HG03175 (cell line): ENCODE measurements around the gene GRN.
"Not testable (repeated sequence)": the region's sequence is repeated elsewhere in the genome, so short reads cannot be mapped to it uniquely, and the experiment has no call there.

ENCODE experiments used
- ATAC-seq: cut with Tn5 transposase; IDR thresholded peaks from one replicate; pipeline ENCODE4 v1.9.1; 2021; ENCODE audit warnings: mild to moderate bottlenecking, moderate library complexity; ENCODE audit not compliant: unreplicated experiment

Gene GRN

GRCh38 chr17:44321246-44322120, 23.6 kb upstream of the GRN start:
- ATAC-seq, result no peak

DNA sequence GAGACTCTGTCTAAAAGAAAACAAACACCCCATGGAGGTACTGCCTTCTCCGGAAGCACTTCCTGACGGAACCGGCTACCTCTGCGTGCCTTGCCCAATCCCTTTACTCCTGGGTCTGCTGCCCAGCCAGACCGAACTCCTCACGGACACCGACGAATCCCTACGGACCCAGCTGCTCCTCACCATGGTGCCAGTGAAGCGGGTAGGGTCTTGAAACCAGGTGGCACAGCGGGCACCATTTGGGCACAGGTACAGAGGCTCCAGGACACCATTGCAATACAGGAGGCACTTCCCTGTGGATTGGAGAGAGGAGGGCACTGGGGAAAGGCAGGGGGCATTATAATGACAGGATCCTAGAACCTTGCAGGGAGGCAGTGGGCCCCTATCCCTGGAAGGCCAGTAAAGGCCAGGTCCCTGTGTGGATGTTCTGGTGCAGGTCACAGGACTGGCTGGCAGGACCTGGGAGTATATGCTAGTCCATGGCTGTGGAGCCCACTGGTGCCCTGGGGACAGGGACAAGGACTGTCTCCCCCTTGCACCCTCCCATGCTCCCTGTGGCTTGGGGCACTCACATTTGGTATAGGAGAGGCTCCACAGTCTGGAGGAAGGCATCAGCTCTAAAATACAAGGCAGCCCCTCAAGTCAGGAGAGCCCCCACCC, 22.7 kb upstream of the GRN start:
- ATAC-seq, result no peak

- no peak for ATAC-seq
These were observed 21.6 kb upstream of the GRN start for GRCh38 chr17:44323359-44324091.

- peak; percentile 5 for ATAC-seq
These were observed 21.0 kb upstream of the GRN start for GRCh38 chr17:44324092-44324570.

DNA sequence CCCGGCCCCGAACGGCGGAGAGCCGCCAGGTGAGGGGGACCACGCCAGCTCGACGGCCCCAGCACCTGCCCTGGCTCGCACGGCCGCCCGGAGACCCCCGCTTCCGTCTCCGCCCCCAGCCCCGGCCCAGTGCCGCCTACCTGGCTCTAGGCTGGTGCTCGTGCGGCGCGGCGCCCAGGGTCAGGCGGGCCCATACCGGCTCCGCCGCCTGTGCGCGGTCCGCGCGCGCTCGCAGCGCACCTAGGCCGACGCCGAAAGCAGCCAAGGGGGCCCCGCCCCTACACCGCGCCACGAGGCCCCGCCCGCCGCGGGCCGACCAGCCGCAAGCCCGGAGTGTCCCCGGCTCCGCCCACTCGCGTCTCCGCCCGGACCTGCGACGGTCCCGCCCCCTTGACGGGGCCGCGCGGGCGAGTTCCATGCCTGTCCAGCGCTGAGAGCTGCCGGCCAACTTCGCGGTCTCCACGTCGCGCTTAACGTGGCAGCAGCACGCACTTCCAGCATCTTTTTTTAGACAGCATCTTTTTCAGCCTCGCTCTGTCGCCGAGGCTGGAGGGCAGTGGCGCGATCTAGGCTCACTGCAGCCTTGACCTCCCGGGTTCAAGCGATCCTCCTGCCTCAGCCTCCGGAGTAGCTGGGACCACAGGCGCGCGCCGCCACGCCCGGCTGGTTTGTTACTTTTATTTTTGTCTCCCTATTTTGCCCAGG, 20.4 kb upstream of the GRN start, which contains the start of gene SLC25A39:
TSS of gene SLC25A39 (minus strand) at position 253 of the 705 bp plus-strand sequence. CDS start 1,261 bp downstream, outside the sequence.
- peak; percentile 69 for ATAC-seq

GRCh38 chr17:44326861-44327444, 18.1 kb upstream of the GRN start:
- ATAC-seq, result peak; percentile 59

- no peak for ATAC-seq
These were observed 17.2 kb upstream of the GRN start for GRCh38 chr17:44327715-44328449.

DNA sequence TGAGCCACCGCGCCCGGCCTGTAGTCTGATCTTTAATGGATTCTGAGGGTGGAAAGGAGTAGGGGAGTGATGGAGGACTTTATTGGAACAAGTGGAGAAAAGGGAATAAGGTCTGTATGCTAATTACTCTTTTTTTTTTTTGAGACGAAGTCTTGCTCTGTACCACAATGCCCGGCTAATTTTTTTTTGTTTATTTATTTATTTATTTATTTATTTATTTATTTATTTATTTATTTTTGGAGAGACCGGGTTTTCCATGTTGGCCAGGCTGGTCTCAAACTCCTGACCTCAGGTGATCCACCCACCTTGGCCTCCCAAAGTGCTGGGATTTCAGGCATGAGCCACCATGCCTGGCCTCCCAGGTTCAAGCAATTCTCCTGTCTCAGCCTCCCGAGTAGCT, 15.6 kb upstream of the GRN start:
- not testable (repeated sequence) for ATAC-seq

DNA sequence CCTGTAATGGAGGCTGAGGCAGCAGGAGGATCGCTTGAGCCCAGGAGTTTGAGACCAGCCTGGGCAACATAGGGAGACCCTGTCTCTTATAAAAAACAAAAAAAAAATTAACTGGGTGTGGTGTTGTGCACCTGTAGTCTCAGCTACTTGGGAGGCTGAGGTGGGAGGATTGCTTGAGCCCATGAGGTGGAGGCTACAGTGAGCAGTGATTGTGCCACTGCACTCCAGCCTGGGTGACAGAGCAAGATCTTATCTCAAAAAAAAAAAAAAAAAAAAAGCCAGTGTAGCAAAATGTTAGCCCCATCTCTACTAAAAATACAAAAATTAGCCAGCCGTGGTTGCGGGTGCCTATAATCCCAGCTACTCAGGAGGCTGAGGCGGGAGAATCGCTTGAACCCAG, 14.8 kb upstream of the GRN start:
- not testable (repeated sequence) for ATAC-seq

DNA sequence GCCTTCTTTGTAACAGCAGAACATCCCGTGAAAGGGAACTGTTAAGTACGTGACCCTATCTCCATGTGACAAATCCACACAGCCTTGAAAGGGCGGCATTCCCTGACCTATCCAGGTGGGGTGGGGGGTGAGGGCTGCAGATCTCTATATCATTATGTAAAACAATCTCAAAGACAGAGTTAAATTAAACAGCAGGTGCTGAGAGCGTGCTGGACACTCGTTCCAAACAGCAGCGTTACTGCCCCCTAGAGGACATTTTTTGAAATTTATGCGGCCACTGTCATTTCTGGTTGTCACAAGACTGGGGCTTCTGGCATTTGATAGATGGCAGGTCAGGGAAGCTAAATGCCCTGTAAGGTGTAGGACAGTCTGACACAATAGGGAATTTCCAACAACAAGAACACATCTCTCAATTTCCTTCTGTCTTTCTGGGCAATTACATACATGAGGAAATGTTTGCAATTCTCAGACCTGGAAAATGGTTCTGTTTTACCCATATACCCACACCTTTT, 13.8 kb upstream of the GRN start:
- ATAC-seq, result no peak

- ATAC-seq, result no peak
These were observed 11.7 kb upstream of the GRN start for GRCh38 chr17:44333371-44333770.

- no peak for ATAC-seq
These were observed 10.8 kb upstream of the GRN start for GRCh38 chr17:44334315-44334714.

DNA sequence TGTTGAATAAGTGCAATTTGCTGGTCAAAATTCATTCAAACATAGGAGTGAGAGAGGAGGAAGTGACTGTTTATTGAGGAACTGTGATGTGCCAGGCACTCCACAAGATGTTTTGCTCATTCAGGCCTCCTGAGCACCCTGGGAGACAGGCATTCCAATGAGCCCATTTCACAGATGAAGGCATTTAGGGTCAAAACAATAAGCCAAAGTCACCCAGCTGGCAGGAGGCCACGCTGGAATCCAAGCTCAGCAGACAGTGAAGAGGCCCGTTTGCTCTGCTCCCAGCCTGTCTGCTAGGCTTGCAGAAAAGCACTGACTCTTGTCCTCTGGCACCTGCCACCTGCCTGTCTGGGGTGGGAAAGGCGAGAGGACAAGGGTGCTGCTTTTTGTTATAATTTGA, 10.4 kb upstream of the GRN start:
- ATAC-seq, result no peak

DNA sequence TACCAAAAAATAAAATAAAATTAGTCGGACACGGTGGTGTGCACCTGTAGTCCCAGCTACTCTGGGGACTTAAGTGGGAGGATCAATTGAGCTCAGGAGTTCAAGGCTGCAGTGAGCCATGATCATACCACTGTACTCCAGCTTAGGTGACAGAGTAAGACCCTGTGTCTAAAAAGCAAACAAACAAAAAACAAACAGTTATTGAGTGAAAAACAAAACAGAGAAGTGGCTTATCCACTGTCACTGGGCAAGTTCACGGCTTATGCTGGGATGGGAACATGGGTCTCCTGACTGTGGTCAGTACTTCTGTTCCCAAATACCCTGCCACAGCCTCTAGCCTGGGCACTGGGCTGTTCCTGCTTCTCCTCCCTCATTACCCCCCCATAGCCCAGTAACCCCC, 9.5 kb upstream of the GRN start:
- ATAC-seq, result no peak

DNA sequence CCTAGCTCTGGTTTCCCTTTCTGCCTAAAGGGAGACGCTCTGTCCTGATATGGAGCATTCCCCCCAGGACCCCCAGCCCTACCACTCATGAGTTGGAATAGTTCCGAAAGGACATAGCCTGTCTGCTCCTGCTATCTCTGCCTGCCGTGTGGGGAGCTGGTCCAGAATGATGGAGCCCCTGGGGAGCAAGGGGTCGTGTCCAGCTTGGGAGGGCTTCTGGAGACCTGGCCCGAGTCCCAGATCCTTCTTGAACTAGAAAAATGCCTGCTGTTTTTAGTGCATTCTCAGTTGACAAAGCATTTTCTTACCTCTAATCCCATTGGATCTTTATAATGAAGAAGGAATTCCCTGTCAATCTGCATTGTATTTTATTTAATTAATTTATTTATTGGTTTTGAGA, 9.1 kb upstream of the GRN start:
- ATAC-seq, result no peak

- no peak for ATAC-seq
These were observed 6.4 kb upstream of the GRN start for GRCh38 chr17:44338702-44339101.

- ATAC-seq, result not testable (repeated sequence)
These were observed 4.5 kb upstream of the GRN start for GRCh38 chr17:44340553-44340952.

DNA sequence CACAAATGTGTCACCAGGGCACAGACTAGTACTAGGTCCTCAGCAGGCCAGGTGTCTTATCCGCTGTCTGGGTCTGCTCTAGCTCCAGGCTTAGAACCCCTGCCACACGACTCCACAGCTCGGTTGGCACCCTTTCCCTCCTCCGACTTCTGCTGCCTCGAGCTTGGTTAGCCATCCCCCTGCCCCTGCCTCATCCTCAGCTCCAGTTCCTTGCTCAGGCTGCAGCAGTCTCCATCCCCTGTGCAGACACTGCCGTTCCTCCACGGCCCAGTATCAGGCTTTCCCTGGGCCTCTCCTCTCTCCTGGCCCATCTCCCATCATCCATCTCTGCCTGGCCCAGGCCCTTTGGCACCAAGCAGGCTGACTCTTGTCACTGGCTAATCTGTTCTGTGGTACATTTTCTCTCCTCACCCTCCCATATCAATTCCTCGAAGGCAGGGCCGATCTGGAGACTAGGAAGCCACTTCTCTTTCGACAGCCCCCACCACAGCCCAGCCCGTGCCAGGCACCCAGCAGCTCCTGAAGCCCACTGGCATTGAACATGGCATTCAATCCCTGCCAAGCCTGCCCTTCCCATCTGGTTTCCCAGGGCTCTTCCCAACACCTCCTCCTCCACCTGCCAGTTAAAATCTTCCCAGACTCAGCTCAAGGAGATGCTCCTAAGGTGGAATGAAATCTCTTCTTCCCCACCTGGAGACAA, 1.4 kb upstream of the GRN start:
- ATAC-seq, result no peak
